Measurements from ENCODE around the gene DMD. TPM values are rescaled to one million over a fixed set of nuclear protein-coding genes. Genes with fewer than 3 reads are reported as not detected.

The DMD gene
- total RNA-seq, 1 experiment from 2014 or later = 47.2 TPM

- no peak for TF ChIP-seq CTCF (IDR thresholded peaks at IDR 0.05; ENCODE audit: insufficient read depth in 1 of 2, low read depth in 1 of 2, low read length in 1 of 2, severe bottlenecking in 1 of 2, unreplicated experiment in 1 of 2)
- Histone ChIP-seq H3K9me3 (no peaks in the 10 kb centered on the region), H3K4me1 (no peaks in the 10 kb centered on the region), H3K4me3 (ENCODE audit: low read depth, low read length) (no peak overlapping the region), H3K36me3 (ENCODE audit: control insufficient read depth, insufficient read depth, low read length) (no peaks in the 10 kb centered on the region), H3K27me3 (replicated peaks; ENCODE audit: control insufficient read depth, insufficient read depth, low read length) (no peaks in the 10 kb centered on the region)
- ChIA-PET CTCF (no interaction called here), POLR2A (no interaction called here)
- intact Hi-C loops (cut with micrococcal nuclease; ENCODE audit: unreplicated experiment) = no loop called here
- Mint-ChIP-seq H3K27me3 (ENCODE audit: insufficient read depth, unreplicated experiment) (no peaks in the 10 kb centered on the region), H3K4me1 (ENCODE audit: low read depth, unreplicated experiment) (no peaks in the 10 kb centered on the region), H3K9me3 (ENCODE audit: unreplicated experiment) (no peaks in the 10 kb centered on the region), H3K4me3 (ENCODE audit: unreplicated experiment) (no peak overlapping the region), H3K36me3 (ENCODE audit: insufficient read depth, unreplicated experiment) (peaks cover 14% of the 10 kb centered on the region), H3K27ac (ENCODE audit: unreplicated experiment) (no peak overlapping the region)
- DNase-seq = no peak
- BruUV-seq (replicated peaks) = no TSS peak
Measured at GRCh38 chrX:31252133-31252532, 1959.2 kb downstream of the DMD start.

GRCh38 chrX:31251336-31251735 is 1960.0 kb downstream of the DMD start:
- POLR2A ChIA-PET = no interaction called here
- no peak for DNase-seq

GRCh38 chrX:31245714-31246113 is 1965.6 kb downstream of the DMD start:
- intact Hi-C loops (cut with micrococcal nuclease; ENCODE audit: unreplicated experiment) = no loop called here
- Histone ChIP-seq H3K9me3 (no peaks in the 10 kb centered on the region), H3K4me1 (0 out of 2 replicates have a peak, but pooled peaks cover 3% of the 10 kb centered on the region), H3K4me3 (ENCODE audit: low read depth, low read length) (no peak overlapping the region), H3K27me3 (replicated peaks; ENCODE audit: control insufficient read depth, insufficient read depth, low read length) (no peaks in the 10 kb centered on the region), H3K36me3 (ENCODE audit: control insufficient read depth, insufficient read depth, low read length) (no peaks in the 10 kb centered on the region)
- Mint-ChIP-seq H3K27me3 (ENCODE audit: insufficient read depth, unreplicated experiment) (no peaks in the 10 kb centered on the region), H3K4me1 (ENCODE audit: low read depth, unreplicated experiment) (peaks cover 4% of the 10 kb centered on the region), H3K4me3 (ENCODE audit: unreplicated experiment) (no peak overlapping the region), H3K27ac (ENCODE audit: unreplicated experiment) (no peak overlapping the region), H3K9me3 (ENCODE audit: unreplicated experiment) (no peaks in the 10 kb centered on the region), H3K36me3 (ENCODE audit: insufficient read depth, unreplicated experiment) (peaks cover 21% of the 10 kb centered on the region)
- POLR2A ChIA-PET = no interaction called here
- TF ChIP-seq CTCF (IDR thresholded peaks at IDR 0.05; ENCODE audit: insufficient read depth in 1 of 2, low read depth in 1 of 2, low read length in 1 of 2, severe bottlenecking in 1 of 2, unreplicated experiment in 1 of 2) = no peak
- DNase-seq = no peak
- BruUV-seq (replicated peaks) = no TSS peak
- CTCF ChIA-PET = no interaction called here

More at GRCh38 chrX:31251336-31251735, 1960.0 kb downstream of the DMD start:
- Histone ChIP-seq H3K4me1 (no peaks in the 10 kb centered on the region), H3K27me3 (replicated peaks; ENCODE audit: control insufficient read depth, insufficient read depth, low read length) (no peaks in the 10 kb centered on the region), H3K36me3 (ENCODE audit: control insufficient read depth, insufficient read depth, low read length) (no peaks in the 10 kb centered on the region), H3K9me3 (no peaks in the 10 kb centered on the region), H3K4me3 (ENCODE audit: low read depth, low read length) (no peak overlapping the region)
- no peak for TF ChIP-seq CTCF (IDR thresholded peaks at IDR 0.05; ENCODE audit: insufficient read depth in 1 of 2, low read depth in 1 of 2, low read length in 1 of 2, severe bottlenecking in 1 of 2, unreplicated experiment in 1 of 2)
- no peaks in the 10 kb centered on the region for H3K27me3 Mint-ChIP-seq (ENCODE audit: insufficient read depth, unreplicated experiment)
- no peaks in the 10 kb centered on the region for H3K9me3 Mint-ChIP-seq (ENCODE audit: unreplicated experiment)
- no peak overlapping the region for H3K27ac Mint-ChIP-seq (ENCODE audit: unreplicated experiment)
- CTCF ChIA-PET = no interaction called here
- H3K4me1 Mint-ChIP-seq (ENCODE audit: low read depth, unreplicated experiment) = no peaks in the 10 kb centered on the region
- no TSS peak for BruUV-seq (replicated peaks)
- peaks cover 18% of the 10 kb centered on the region for H3K36me3 Mint-ChIP-seq (ENCODE audit: insufficient read depth, unreplicated experiment)
- H3K4me3 Mint-ChIP-seq (ENCODE audit: unreplicated experiment) = no peak overlapping the region
- intact Hi-C loops (cut with micrococcal nuclease; ENCODE audit: unreplicated experiment) = no loop called here

Data from Caco-2 (cell line).